ENCODE measurements around the gene TIMMDC1.

Gene TIMMDC1

GRCh38 chr3:119571688-119572087 lies 73.3 kb downstream of the TIMMDC1 start:
- no peak for DNase-seq (ENCODE audit: low read depth)
- no peak for TF ChIP-seq CTCF (IDR thresholded peaks at IDR 0.05; ENCODE audit: control insufficient read depth, extremely low read depth, insufficient read depth)
- no peak overlapping the region for H3K4me3 ChIP-seq (ENCODE audit: low read depth, low read length)
